AG04450 (cell line): ENCODE results near the gene EXOC2. TPM values are rescaled to one million over a fixed set of nuclear protein-coding genes. Genes with fewer than 3 reads are reported as not detected.

Experiments used
- CTCF ChIA-PET: fragments of 300-600, 350-600 bp; formaldehyde crosslinking; extraction: SDS; loops from one replicate; lab custom pipeline; 2022; ENCODE audit warnings: antibody characterized with exemption, inconsistent platforms; lab: Charles Lee
- POLR2A ChIA-PET: fragments of 350-600 bp; formaldehyde crosslinking; extraction: SDS; loops from one replicate; lab custom pipeline; 2021; ENCODE audit warnings: antibody characterized with exemption, inconsistent platforms; lab: Yijun Ruan, JAX
- DNase-seq: peaks from one replicate; pipeline ENCODE4 v3.0.0-alpha.2; 2011; ENCODE audit warnings: low read depth, low spot score
- H3K27ac ChIP-seq: one replicate; pipeline ENCODE4 v1.5.1; 2012; ENCODE audit warnings: low read depth, low read length, control low read depth
- H3K27me3 ChIP-seq: one replicate; pipeline ENCODE4 v1.6.0; 2012; ENCODE audit warnings: low read length; ENCODE audit not compliant: control insufficient read depth, insufficient read depth
- H3K4me3 ChIP-seq: 2 replicates; pipeline ENCODE4 v1.5.1; 2011; ENCODE audit warnings: mild to moderate bottlenecking, low read depth, low read length, control low read depth
- H3K9me3 ChIP-seq: 2 replicates; pipeline ENCODE4 v1.5.1; 2012; ENCODE audit warnings: low read length; ENCODE audit not compliant: control insufficient read depth, insufficient read depth
- CTCF ChIP-seq: IDR thresholded peaks from 2 replicates; pipeline ENCODE4 v1.5.1; 2011; ENCODE audit warnings: low read depth, low read length, control low read depth, inconsistent platforms
- polyA plus RNA-seq: library from polyadenylated mRNA; depleted of rRNA; stranded (reverse); fragments of >200 nt; gene quantifications from 2 replicates; pipeline ENCODE4 v1.2.3, GENCODE V29; 2011

EXOC2 gene
- polyA plus RNA-seq, 1 experiment = 33.4 TPM

DNA sequence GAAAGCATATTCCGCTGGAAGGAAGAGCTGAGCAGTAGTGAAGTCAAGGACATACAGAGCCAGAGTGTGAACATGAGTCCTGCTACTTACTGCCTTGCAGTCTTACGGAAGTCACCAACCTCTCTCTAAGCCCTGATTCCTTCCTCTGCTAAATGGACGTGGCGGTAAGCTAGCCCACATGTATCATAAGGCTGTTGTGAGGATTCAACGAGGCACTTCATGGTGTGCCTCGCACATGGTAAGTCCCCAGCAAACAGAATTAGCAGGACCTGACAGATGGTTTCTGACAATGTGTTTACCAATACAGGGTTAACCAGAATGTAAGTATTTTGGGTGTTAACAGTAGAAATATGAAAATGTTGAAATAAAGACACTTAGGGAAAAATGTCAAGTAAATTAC is 208.2 kb downstream of the EXOC2 start:
- ChIA-PET POLR2A (no interaction called here), CTCF (no interaction called here)
- no peak for DNase-seq
- TF ChIP-seq CTCF = no peak
- Histone ChIP-seq H3K27me3 (no peaks in the 10 kb centered on the region), H3K4me3 (no peak overlapping the region), H3K27ac (no peak overlapping the region), H3K9me3 (no peaks in the 10 kb centered on the region; the same call in 1 of the 2 replicates)

- CTCF ChIA-PET = no interaction called here
- POLR2A ChIA-PET = no interaction called here
- no peak for DNase-seq
- Histone ChIP-seq H3K27ac (no peak overlapping the region), H3K9me3 (no peaks in the 10 kb centered on the region; the same call in 1 of the 2 replicates), H3K4me3 (no peak overlapping the region), H3K27me3 (no peaks in the 10 kb centered on the region)
- no peak for TF ChIP-seq CTCF
Measured at GRCh38 chr6:484086-484745, 208.7 kb downstream of the EXOC2 start.

DNA sequence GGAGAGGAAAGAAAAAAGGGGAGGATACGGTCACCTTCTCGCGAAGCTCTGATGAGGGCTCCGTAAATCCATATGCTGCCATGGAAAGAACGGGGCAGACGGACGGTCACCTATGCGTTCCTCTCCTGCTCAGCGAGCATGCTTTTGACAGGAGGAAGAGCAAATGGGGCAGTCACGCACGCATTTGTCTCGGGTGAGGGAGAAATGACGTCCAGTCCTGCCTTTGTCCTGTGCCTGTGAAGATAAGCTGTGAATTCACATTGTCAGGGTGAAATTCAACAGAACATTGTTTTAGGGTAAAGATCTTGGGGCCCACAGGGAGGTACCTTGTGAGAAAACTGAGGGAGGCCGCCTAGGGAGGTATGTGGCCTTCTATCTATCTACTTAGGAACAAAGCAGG is 217.6 kb downstream of the EXOC2 start:
- H3K9me3 ChIP-seq = no peaks in the 10 kb centered on the region; the same call in 1 of the 2 replicates
- CTCF ChIA-PET = no interaction called here
- H3K27me3 ChIP-seq = peaks cover 5% of the 10 kb centered on the region
- no peak overlapping the region for H3K4me3 ChIP-seq
- DNase-seq = no peak
- H3K27ac ChIP-seq = no peak overlapping the region
- TF ChIP-seq CTCF = no peak
- POLR2A ChIA-PET = no interaction called here

- ChIA-PET CTCF (no interaction called here), POLR2A (interaction anchor here (0.5 kb wide), 1 partner anchor 142 kb away, joined by 6 read pairs; no protein-coding TSS in a partner anchor)
- no peak for DNase-seq
- no peak overlapping the region for H3K27ac ChIP-seq
- no peak for TF ChIP-seq CTCF
- no peaks in the 10 kb centered on the region; the same call in 1 of the 2 replicates for H3K9me3 ChIP-seq
- no peak overlapping the region for H3K4me3 ChIP-seq
- H3K27me3 ChIP-seq = peaks cover 5% of the 10 kb centered on the region
Measured at GRCh38 chr6:474453-475185, 218.3 kb downstream of the EXOC2 start.

GRCh38 chr6:473768-474452 is 219.0 kb downstream of the EXOC2 start:
- no peak for TF ChIP-seq CTCF
- Histone ChIP-seq H3K27ac (no peak overlapping the region), H3K27me3 (peaks cover 5% of the 10 kb centered on the region), H3K9me3 (no peaks in the 10 kb centered on the region; the same call in 1 of the 2 replicates), H3K4me3 (no peak overlapping the region)
- DNase-seq = no peak
- ChIA-PET POLR2A (no interaction called here), CTCF (no interaction called here)
